K562 (cell line): ENCODE results near the gene DUSP19. TPM values are rescaled to one million over a fixed set of nuclear protein-coding genes. Genes with fewer than 3 reads are reported as not detected.

ENCODE experiments used
- CBX3 ChIP-seq, 2 experiments: IDR thresholded peaks; 1 replicate in 1 of 2; 2 replicates in 1 of 2; pipeline ENCODE4 v1.6.1; 2012; ENCODE audit warnings: inconsistent platforms in 2 of 2, low read length in 2 of 2, borderline replicate concordance in 1 of 2, control low read depth in 1 of 2
- GTF2F1 ChIP-seq: IDR thresholded peaks from 2 replicates; pipeline ENCODE4 v1.6.1; 2011; ENCODE audit warnings: low read depth, low read length, improper control_type of control experiment
- JUNB ChIP-seq: fragments of 450-650 bp; formaldehyde crosslinking; conservative IDR thresholded peaks from 2 replicates; pipeline ENCODE4 v1.4.0; 2020; ENCODE audit warnings: mild to moderate bottlenecking
- KLF6 ChIP-seq: fragments of 250-450 bp; sonication (Bioruptor Pico); IDR thresholded peaks from 2 replicates; pipeline ENCODE4 v1.4.0; 2020; ENCODE audit warnings: mild to moderate bottlenecking, moderate library complexity, borderline replicate concordance
- MED1 ChIP-seq: sonication (generic); formaldehyde crosslinking; IDR thresholded peaks from 2 replicates; pipeline ENCODE4 v1.8.1; 2023; ENCODE audit warnings: missing genetic modification reagents, borderline replicate concordance
- MTF1 ChIP-seq: fragments of 250-450 bp; sonication (Bioruptor Pico); IDR thresholded peaks from 2 replicates; pipeline ENCODE4 v1.9.0; 2021; ENCODE audit warnings: moderate library complexity, mild to moderate bottlenecking, inconsistent platforms, borderline replicate concordance
- MYBL2 ChIP-seq, 2 experiments: fragments of 450-650 bp in 1 of 2; sonication (generic) in 1 of 2; formaldehyde crosslinking in 1 of 2; IDR thresholded peaks; 2 replicates each; pipeline versions ENCODE4 v1.6.1 to v1.8.1; 2017 to 2022; ENCODE audit warnings: borderline replicate concordance in 1 of 2, inconsistent platforms in 1 of 2, low read depth in 1 of 2, mild to moderate bottlenecking in 1 of 2, missing genetic modification reagents in 1 of 2, moderate library complexity in 1 of 2
- POLR2AphosphoS2 ChIP-seq: IDR thresholded peaks from 2 replicates; pipeline ENCODE4 v1.6.1; 2012; ENCODE audit warnings: low read length, improper control_type of control experiment
- RUNX1 ChIP-seq: sonication (generic); IDR thresholded peaks from 2 replicates; pipeline ENCODE4 v1.6.1; 2016; ENCODE audit warnings: antibody characterized with exemption, low read depth
- SAP30 ChIP-seq: fragments of 200-600 bp; sonication (generic); IDR thresholded peaks from 2 replicates; pipeline ENCODE4 v1.6.1; 2012; ENCODE audit warnings: borderline replicate concordance, low read depth, mild to moderate bottlenecking, moderate library complexity, low read length, control low read depth, inconsistent platforms; ENCODE audit not compliant: insufficient read depth, poor library complexity, severe bottlenecking
- SRSF7 ChIP-seq: fragments of 200-400 bp; formaldehyde crosslinking; optimal IDR thresholded peaks from 2 replicates; pipeline ENCODE3; 2017; ENCODE audit warnings: mild to moderate bottlenecking, low read depth, low read length
- SRSF9 ChIP-seq: fragments of 200-400 bp; formaldehyde crosslinking; IDR thresholded peaks from 2 replicates; pipeline ENCODE4 v1.6.1; 2017; ENCODE audit warnings: low read depth, low read length, borderline replicate concordance
- STAG1 ChIP-seq: sonication (generic); formaldehyde crosslinking; IDR thresholded peaks from 2 replicates; pipeline ENCODE4 v1.5.0; 2020; ENCODE audit warnings: missing genetic modification reagents, borderline replicate concordance
- TAF1 ChIP-seq: IDR thresholded peaks from 2 replicates; pipeline ENCODE4 v1.6.1; 2011; ENCODE audit warnings: mild to moderate bottlenecking, low read length, moderate library complexity; ENCODE audit not compliant: insufficient read depth, control insufficient read depth, severe bottlenecking; ENCODE audit errors: extremely low read depth
- TAF7 ChIP-seq: fragments of 450-650 bp; IDR thresholded peaks from 2 replicates; pipeline ENCODE4 v1.6.1; 2016; ENCODE audit warnings: missing genetic modification characterization, missing compliant biosample characterization
- ZC3H11A ChIP-seq: IDR thresholded peaks from 2 replicates; pipeline ENCODE4 v1.6.1; 2012; ENCODE audit warnings: low read depth, low read length, improper control_type of control experiment
- ZNF551 ChIP-seq: fragments of 250-450 bp; sonication (Bioruptor Pico); IDR thresholded peaks from 2 replicates; pipeline ENCODE4 v1.5.0; 2021; ENCODE audit warnings: mild to moderate bottlenecking, moderate library complexity
- ZNF699 ChIP-seq: fragments of 250-450 bp; sonication (Bioruptor Pico); IDR thresholded peaks from 2 replicates; pipeline ENCODE4 v1.8.0; 2021; ENCODE audit warnings: mild to moderate bottlenecking, moderate library complexity; ENCODE audit not compliant: insufficient replicate concordance
- polyA plus RNA-seq, 8 experiments: library from polyadenylated mRNA; depleted of rRNA in 4 of 8; stranded (reverse) in 5 of 8; unstranded in 3 of 8; fragments of >200 nt; fragmentation: Nextera tagmentation in 2 of 8; fragmentation: Illumina TruSeq in 1 of 8; extraction: Ambion mirVana in 2 of 8; extraction: Trizol in 1 of 8; gene quantifications; 2 replicates each; pipeline versions ENCODE4 v1.2.1 to v1.2.3, GENCODE V29; 2011 to 2014; ENCODE audit warnings: inconsistent platforms in 1 of 8, missing spikeins in 1 of 8
- total RNA-seq, 7 experiments: library from RNA; depleted of rRNA in 6 of 7; stranded (reverse); fragments of >200 nt in 6 of 7; fragmentation: Illumina TruSeq in 2 of 7; extraction: Trizol in 2 of 7; gene quantifications; 2 replicates each; pipeline versions ENCODE4 v1.2.1 to v1.2.3, GENCODE V29; 2011 to 2021; ENCODE audit warnings: low replicate concordance in 1 of 7
- TF ChIP-seq, protein P1 (sequence below): fragments of 450-650 bp; IDR thresholded peaks from 2 replicates; pipeline ENCODE4 v1.6.1; 2016; ENCODE audit warnings: mild to moderate bottlenecking
- TF ChIP-seq, protein P2 (sequence below): fragments of 250-450 bp; sonication (Bioruptor Pico); IDR thresholded peaks from 2 replicates; pipeline ENCODE4 v1.4.0; 2020; ENCODE audit warnings: mild to moderate bottlenecking
- TF ChIP-seq, protein P3 (sequence below): fragments of 250-450 bp; sonication (Bioruptor Pico); IDR thresholded peaks from 2 replicates; pipeline ENCODE4 v1.4.0; 2020; ENCODE audit warnings: mild to moderate bottlenecking, moderate library complexity, borderline replicate concordance

The DUSP19 gene
- total and polyA plus RNA-seq, 9 of the 15 experiments (the other 6 are each of a cell fraction or from before 2014, with no cell fraction given): 1.6 to 6.3 (median 3.1) TPM

DNA sequence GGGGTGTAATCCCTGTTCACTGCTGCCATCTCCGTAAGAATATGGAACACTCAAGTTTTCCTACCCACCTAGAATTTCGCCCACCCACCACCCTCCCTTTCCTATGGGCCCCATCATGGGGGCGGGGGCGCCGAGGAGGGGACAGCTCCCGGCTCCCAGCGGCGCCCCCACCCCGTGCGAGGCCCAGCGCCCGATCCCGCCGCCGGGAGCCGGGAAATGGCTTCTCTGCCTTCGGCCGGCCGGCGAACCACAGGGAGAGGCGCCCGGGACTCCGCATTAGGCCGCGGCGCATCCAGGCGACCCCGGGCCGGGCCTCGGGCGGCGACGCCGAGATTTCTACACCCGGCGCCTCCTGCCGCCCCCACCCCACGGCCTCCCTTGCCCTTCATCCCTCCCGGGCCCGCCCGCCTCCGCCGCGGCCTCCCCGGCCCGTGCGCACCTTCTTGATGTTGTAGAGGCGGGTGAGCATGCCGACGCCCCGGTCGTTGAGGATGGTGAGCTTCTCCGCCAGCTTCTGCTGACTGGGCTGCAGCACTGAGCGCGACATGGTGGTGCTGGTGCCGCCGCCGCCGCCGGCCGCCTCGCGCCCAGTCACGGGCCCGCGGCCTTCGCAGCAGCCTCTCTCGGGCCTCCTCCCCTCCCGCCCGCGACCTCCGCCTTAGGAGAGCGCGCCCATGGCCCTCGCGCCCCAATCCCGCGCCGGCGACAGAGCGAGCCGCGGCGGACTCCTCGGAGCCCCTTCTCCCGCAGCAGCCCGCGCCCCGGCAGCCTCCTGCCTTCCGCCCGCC lies 40.8 kb upstream of the DUSP19 start (continued):
- TF ChIP-seq RUNX1 (no peak), MYBL2 (IDR thresholded peaks at IDR 0.05; ENCODE audit: low read depth) (no peak), MYBL2 (CRISPR knock-in tag; IDR thresholded peaks at IDR 0.05; ENCODE audit: borderline replicate concordance) (no peak), SRSF9 (no peak), KLF6 (CRISPR knock-in tag) (no peak), POLR2AphosphoS2 (no peak), GTF2F1 (no peak), TAF1 (no peak), ZC3H11A (no peak), TAF7 (tag) (no peak), MED1 (CRISPR knock-in tag) (no peak), MTF1 (no peak), SAP30 (no peak), SRSF7 (no peak), ZNF699 (no peak), JUNB (no peak), CBX3 (IDR thresholded peaks at IDR 0.05; ENCODE audit: borderline replicate concordance in 1 of 2, low read length in 2 of 2) (no peak), STAG1 (no peak), ZNF551 (no peak)
- TF ChIP-seq, protein P1, sequence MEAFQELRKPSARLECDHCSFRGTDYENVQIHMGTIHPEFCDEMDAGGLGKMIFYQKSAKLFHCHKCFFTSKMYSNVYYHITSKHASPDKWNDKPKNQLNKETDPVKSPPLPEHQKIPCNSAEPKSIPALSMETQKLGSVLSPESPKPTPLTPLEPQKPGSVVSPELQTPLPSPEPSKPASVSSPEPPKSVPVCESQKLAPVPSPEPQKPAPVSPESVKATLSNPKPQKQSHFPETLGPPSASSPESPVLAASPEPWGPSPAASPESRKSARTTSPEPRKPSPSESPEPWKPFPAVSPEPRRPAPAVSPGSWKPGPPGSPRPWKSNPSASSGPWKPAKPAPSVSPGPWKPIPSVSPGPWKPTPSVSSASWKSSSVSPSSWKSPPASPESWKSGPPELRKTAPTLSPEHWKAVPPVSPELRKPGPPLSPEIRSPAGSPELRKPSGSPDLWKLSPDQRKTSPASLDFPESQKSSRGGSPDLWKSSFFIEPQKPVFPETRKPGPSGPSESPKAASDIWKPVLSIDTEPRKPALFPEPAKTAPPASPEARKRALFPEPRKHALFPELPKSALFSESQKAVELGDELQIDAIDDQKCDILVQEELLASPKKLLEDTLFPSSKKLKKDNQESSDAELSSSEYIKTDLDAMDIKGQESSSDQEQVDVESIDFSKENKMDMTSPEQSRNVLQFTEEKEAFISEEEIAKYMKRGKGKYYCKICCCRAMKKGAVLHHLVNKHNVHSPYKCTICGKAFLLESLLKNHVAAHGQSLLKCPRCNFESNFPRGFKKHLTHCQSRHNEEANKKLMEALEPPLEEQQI: no peak
- TF ChIP-seq, protein P2, sequence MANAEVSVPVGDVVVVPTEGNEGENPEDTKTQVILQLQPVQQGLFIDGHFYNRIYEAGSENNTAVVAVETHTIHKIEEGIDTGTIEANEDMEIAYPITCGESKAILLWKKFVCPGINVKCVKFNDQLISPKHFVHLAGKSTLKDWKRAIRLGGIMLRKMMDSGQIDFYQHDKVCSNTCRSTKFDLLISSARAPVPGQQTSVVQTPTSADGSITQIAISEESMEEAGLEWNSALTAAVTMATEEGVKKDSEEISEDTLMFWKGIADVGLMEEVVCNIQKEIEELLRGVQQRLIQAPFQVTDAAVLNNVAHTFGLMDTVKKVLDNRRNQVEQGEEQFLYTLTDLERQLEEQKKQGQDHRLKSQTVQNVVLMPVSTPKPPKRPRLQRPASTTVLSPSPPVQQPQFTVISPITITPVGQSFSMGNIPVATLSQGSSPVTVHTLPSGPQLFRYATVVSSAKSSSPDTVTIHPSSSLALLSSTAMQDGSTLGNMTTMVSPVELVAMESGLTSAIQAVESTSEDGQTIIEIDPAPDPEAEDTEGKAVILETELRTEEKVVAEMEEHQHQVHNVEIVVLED (CRISPR knock-in tag): no peak
- TF ChIP-seq, protein P3, sequence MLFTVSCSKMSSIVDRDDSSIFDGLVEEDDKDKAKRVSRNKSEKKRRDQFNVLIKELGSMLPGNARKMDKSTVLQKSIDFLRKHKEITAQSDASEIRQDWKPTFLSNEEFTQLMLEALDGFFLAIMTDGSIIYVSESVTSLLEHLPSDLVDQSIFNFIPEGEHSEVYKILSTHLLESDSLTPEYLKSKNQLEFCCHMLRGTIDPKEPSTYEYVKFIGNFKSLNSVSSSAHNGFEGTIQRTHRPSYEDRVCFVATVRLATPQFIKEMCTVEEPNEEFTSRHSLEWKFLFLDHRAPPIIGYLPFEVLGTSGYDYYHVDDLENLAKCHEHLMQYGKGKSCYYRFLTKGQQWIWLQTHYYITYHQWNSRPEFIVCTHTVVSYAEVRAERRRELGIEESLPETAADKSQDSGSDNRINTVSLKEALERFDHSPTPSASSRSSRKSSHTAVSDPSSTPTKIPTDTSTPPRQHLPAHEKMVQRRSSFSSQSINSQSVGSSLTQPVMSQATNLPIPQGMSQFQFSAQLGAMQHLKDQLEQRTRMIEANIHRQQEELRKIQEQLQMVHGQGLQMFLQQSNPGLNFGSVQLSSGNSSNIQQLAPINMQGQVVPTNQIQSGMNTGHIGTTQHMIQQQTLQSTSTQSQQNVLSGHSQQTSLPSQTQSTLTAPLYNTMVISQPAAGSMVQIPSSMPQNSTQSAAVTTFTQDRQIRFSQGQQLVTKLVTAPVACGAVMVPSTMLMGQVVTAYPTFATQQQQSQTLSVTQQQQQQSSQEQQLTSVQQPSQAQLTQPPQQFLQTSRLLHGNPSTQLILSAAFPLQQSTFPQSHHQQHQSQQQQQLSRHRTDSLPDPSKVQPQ: no peak
